ENCODE measurements around the gene CDH13.

GRCh38 chr16:82867485-82867884 lies 240.7 kb downstream of the CDH13 start:
- TF ChIP-seq CTCF (conservative IDR thresholded peaks at IDR 0.05; ENCODE audit: low read length) (no peak), EZH2phosphoT487 (IDR thresholded peaks at IDR 0.05; ENCODE audit: borderline replicate concordance, low read depth, low read length) (no peak)

Measured in OCI-LY7 (cell line).